RKO (cell line): ENCODE data around the gene HOXD8.
A peak's percentile ranks its signal among the peaks of the same experiment; 100 is the strongest.

Experiments
- DNase-seq: peaks from one replicate; pipeline ENCODE4 v3.0.0-alpha.2; 2016; ENCODE audit warnings: low spot score

The HOXD8 gene

GRCh38 chr2:176117162-176117822 is 12.2 kb upstream of the HOXD8 start:
- DNase-seq: no peak

DNA sequence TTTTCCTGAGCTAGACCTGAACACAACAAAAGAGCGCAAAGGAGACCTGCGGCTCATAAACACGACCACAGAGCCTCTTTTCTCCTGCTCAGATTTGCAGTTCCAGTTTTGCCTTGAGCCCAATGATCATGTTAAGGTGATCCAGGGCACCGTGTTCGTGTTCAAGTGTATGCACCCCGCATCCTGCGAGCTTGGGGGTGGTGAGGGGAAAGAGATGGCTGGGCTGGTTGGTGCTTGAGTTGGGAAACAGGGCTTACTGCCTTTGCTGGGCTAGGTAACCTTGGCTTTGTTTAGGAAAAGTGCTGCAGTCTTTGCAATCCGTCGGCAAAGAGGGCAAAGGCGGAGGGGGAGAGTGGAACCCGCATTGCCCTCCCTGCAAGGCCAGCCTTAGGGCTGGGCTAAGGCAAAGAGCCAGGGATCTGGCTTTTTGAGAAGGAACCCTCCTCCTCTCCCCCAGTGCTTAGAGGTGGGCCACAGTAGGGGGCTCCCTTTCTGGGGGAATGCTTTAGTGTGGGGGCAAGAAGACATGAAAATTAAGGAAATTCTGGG is 11.6 kb upstream of the HOXD8 start:
- DNase-seq: no peak

GRCh38 chr2:176118601-176119339 is 10.7 kb upstream of the HOXD8 start:
- DNase-seq: peak; percentile 77

- DNase-seq: no peak
Measured at GRCh38 chr2:176120364-176121189, 8.9 kb upstream of the HOXD8 start.

DNA sequence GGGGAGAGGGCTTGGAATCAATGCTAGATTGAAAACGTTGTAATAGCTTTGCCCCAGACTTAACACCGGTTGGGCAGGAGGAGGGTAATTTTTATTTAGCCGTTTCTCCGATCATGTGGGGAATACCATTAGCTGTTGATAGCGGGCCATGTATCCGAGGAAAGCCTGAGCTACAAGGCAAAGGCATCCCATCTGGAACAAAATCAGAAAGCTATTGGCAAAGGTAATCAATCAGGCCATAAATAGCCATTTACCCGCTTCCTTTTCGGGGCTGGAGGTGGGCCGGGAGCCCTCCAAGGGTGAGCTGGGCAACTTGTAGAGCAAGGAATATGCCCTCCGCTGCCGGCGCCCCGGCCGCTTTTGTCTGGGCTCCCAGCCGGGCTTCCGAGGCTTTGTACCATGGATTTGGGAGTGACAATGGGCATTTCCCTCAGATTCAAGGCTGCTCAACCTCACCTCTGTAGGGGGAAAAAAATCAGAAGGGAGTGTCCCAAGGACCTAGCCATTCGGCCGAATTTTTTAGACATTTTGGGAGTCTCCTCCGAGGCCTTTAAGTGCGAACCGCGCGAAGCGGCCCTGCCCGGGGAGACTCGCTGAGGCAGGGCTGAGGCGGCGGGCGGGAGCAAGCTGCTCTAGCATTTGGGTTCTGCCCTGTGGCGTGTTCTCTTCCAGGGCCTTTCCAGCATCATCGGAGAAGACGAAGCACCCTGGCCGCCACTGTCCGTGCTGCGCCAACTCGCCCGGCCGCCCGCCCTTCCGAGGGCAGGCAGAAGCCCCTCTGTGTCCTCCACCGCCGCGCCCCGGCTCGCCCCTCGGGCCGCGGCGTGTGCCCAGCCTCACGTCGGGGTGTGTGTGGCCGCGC is 8.1 kb upstream of the HOXD8 start:
- no peak for DNase-seq

GRCh38 chr2:176122052-176122682 is 7.3 kb upstream of the HOXD8 start:
- no peak for DNase-seq

DNA sequence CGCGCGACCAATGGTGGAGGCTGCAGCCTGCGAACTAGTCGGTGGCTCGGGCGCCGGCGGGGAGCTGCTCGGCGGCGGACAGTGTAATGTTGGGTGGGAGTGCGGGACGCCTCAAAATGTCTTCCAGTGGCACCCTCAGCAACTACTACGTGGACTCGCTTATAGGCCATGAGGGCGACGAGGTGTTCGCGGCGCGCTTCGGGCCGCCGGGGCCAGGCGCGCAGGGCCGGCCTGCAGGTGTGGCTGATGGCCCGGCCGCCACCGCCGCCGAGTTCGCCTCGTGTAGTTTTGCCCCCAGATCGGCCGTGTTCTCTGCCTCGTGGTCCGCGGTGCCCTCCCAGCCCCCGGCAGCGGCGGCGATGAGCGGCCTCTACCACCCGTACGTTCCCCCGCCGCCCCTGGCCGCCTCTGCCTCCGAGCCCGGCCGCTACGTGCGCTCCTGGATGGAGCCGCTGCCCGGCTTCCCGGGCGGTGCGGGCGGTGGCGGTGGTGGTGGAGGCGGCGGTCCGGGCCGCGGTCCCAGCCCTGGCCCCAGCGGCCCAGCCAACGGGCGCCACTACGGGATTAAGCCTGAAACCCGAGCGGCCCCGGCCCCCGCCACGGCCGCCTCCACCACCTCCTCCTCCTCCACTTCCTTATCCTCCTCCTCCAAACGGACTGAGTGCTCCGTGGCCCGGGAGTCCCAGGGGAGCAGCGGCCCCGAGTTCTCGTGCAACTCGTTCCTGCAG is 6.7 kb upstream of the HOXD8 start, which contains the start of gene HOXD9:
Gene HOXD9 (plus strand): TSS at position 37 of the 728 bp plus-strand sequence. CDS start 50 bp downstream, at position 87.
- DNase-seq: peak; percentile 75

- DNase-seq: peak; percentile 10
Measured at GRCh38 chr2:176123411-176124109, 5.9 kb upstream of the HOXD8 start.

DNA sequence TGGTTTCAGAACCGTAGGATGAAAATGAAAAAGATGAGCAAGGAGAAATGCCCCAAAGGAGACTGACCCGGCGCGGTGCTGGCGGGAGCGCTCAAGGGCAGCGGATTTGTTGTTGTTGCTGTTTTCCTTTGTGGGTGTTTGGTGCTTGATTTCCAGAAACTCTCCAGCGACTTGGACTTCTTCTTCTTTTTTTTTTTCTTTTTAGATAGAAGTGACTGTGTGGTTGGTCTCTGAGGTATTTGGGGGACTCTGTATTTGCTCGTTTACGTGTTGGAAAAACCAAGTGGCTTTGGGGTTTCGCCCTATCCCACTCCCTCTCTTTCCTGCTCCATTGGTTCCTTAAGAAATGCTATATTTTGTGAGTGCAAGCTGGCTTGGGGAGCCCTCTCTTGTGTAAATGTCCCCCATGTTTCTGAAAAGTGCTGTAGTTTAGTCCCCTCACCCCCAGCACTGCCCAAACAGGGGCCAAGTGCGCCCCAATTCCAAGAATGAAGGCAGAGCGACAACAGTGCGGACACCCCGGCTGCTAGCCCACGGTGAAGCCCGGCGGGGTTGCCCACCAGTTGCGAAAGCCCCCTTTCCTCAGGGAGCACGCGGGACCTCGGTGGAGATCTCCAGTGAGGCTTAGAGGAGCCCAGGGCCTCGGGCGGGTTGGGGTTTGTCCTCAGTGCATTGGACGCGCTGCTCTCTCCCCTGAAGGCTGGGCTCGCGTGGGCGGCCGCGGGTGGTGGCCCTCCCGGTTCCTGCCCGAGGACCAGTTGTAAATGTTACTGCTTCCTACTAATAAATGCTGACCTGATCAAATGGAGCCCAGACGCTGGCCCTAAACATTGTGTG is 5.2 kb upstream of the HOXD8 start:
- DNase-seq: peak; percentile 3

DNA sequence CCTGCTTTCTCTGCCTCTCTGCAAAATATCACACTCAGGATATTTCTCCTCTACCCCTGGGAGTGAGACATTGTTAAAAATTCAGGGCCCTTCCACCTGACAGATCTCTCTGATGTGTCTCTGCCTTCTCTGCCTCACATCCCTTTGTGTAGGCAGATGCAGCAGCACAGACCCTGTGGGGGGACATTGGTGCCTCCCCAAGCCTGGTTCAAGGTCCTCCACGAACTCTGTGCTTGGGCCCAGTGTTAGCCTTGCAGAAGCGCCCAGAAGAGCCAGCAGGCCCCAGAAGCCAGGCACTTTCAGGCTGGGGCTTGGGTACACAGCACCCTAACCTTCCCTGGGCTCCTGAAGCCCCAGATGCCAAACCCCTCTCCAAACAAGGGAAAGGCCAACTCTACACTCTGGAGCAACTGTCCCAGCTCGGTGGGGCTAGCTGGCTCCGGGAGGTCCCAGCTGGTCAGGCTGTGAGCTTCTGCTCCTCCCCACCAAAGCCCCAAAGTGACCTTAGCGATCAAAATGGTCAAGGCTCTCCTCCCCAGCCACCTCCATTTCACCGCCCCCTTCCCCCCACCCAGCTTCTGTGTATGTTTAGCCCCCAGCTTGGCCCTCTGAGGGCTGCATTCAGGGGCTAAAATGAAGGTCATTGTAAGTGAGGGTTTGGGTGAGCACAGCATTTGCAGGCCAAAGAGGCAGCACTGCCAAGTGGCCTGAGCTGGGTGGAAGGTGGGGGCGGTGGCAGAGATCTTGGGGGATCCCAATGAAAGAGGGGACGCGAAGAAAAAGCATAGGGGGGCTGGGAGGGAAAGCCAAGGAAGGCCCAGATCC is 4.3 kb upstream of the HOXD8 start:
- no peak for DNase-seq

DNA sequence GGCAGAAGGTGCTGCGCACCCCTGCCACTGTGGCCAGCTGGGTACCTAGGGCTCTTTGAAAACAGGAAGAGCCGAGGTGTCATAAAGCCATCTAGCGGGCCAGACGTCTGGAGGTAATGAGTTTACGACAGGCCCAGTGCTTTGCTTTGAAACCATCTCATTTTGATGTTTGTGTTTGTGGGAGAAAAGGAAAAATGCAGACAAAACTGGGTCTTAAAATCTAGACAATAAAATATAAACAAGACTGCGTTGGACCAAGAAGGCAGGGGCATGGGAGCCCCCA is 3.8 kb upstream of the HOXD8 start:
- no peak for DNase-seq

- peak; percentile 69 for DNase-seq
Measured at GRCh38 chr2:176126929-176127773, 2.4 kb upstream of the HOXD8 start.

GRCh38 chr2:176127774-176128072 is 1.8 kb upstream of the HOXD8 start:
- no peak for DNase-seq

DNA sequence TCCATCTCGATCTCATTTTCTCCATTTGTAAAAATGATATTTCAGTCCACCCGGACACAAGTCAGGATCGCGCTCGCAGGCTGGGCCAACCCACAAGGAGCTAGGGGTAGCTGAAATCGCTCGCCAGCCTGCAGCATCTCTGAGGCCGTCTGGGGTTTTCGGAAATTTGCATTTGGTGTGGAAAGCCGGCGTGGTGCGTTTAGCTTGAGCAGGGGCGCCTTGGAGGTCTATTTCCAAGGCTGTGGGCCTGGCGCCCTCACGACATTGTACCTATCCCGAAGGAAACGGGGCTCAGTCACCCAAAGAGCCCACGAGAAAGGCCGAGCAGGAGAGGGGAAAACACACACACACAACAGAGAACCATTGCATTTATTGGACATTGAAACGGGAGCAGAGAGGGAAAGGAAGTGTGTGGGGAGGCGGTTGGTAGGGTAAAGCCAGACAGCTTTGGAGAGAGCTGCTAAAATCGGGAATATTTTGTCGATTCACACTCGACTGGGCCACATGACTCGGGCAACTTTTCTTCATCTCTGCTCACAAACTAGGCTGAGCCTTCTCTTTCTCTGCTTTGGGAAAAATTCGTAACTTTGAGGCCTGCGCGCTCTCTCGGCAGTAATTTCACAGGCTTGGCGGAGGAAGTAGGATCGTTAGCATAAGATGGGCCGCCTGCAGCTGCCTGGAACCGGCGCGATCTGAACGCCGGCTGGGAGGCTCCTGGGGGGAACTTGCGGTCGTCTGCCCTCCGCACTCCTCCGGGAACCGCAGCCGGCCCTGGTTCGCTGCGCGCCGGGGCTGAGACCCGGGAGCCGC is 1.1 kb upstream of the HOXD8 start:
- DNase-seq: no peak

DNA sequence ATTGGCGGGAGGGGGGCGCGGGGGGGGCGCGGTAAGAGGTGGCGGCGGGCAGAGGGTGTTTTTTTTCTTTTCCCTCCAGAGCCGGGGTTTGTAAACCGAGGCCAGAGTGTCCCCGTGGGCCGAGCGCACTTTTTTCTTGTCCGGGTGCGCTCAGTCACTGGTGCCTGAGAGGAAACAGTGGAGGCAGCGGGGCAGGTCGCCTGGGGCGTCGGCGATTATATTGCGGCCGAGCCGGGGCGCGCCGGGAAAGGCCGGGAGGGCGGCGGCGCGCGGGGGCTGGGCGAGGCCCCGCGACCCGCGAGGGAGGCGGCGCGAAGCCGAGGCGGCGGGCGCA is 275 bp downstream of the HOXD8 start:
- peak; percentile 29 for DNase-seq

GRCh38 chr2:176130147-176130956 is 847 bp downstream of the HOXD8 start:
- DNase-seq: peak; percentile 48
